Measurements from ENCODE around the gene CTBP2.

GRCh38 chr10:125121003-125121402 lies 39.4 kb downstream of the CTBP2 start:
- no peak for TF ChIP-seq CTCF (IDR thresholded peaks at IDR 0.05)
- no peak for TF ChIP-seq POLR2A (IDR thresholded peaks at IDR 0.05)
- no peak for TF ChIP-seq POLR2AphosphoS5 (IDR thresholded peaks at IDR 0.05)

Data from breast epithelium (tissue), 3 donors.